ENCODE data around the gene LRP5. TPM values are rescaled to one million over a fixed set of nuclear protein-coding genes. Genes with fewer than 3 reads are reported as not detected.

Gene LRP5
- total and polyA plus RNA-seq, 8 donors = 11.8 to 152 (median 44.2) TPM

DNA sequence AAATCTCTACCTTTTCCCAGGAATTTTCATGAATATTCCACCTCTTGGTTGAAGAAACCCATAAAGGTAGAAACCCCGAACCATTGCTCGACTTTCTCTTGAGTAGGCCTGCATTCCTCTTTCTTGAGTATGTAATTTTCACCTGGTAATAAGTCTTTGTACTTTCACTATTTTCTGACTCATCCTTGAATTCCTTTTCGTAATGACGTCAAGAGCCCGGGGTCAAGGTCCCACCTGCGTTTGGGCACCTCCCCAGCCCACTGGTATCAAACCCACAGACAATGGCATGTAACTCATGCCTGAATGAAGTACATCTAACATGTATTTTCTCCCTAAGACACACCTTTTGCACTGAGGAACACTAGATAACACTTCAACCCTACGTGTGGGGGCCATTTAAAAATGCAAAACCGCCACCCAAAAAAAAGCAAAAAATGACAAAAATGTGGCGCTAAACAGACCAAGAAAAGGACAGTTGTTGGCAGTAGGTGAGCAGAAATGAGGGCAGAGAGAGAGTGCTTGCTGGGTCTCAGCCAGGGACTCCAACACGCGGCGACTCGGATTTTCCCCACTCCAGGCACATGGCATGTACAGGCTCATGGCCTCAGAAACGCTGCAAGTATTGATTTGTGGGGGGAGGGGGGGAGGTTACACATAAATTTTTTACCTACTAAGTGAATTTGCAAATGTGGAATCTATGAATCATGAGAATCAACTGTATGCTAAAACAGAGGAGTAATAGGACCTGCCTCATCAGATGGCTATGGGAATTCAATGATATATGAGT is 36.5 kb upstream of the LRP5 start:
- intact Hi-C loops (cut with DNase I; ENCODE audit: low total_unique reads) = no loop called here
- H3K4me1 ChIP-seq = peaks cover 3 to 22% (median 16%) of the 10 kb centered on the region in 4 donors
- H3K4me3 ChIP-seq = no peak overlapping the region
- H3K9me3 ChIP-seq = no peaks in the 10 kb centered on the region
- WGBS, 5 donors = 87 to 92% (median 89%) methylated on average over 14 of the region's 14 CpGs
- H3K36me3 ChIP-seq = no peaks in the 10 kb centered on the region
- TF ChIP-seq, protein P1, sequence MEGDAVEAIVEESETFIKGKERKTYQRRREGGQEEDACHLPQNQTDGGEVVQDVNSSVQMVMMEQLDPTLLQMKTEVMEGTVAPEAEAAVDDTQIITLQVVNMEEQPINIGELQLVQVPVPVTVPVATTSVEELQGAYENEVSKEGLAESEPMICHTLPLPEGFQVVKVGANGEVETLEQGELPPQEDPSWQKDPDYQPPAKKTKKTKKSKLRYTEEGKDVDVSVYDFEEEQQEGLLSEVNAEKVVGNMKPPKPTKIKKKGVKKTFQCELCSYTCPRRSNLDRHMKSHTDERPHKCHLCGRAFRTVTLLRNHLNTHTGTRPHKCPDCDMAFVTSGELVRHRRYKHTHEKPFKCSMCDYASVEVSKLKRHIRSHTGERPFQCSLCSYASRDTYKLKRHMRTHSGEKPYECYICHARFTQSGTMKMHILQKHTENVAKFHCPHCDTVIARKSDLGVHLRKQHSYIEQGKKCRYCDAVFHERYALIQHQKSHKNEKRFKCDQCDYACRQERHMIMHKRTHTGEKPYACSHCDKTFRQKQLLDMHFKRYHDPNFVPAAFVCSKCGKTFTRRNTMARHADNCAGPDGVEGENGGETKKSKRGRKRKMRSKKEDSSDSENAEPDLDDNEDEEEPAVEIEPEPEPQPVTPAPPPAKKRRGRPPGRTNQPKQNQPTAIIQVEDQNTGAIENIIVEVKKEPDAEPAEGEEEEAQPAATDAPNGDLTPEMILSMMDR (IDR thresholded peaks at IDR 0.05) = no peak
- TF ChIP-seq EP300 (IDR thresholded peaks at IDR 0.05) (no peak), POLR2A (IDR thresholded peaks at IDR 0.05) (no peak), POLR2AphosphoS5 (IDR thresholded peaks at IDR 0.05) (no peak)
- no peak overlapping the region for H3K27ac ChIP-seq
- no peak for DNase-seq
- H3K27me3 ChIP-seq = no peaks in the 10 kb centered on the region

DNA sequence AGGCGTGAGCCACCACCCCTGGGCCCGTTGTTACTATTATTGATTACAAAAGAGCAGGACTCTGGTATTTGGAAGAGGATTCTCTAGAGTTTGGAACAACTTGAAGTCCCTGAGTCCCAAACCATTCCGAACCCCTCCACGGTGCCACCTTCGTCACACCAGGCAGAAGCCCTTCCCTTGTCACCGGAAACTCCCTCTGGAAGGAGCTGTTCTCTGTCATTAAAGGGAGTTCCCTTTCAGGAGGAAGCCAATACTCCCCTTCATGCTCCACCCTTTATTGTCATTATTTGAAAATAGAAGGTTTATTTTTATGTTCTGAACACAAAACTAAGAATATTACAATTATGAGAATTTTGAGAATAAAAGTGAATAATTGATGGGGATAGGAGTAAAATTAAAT is 35.5 kb upstream of the LRP5 start:
- Histone ChIP-seq H3K27me3 (no peaks in the 10 kb centered on the region), H3K36me3 (no peaks in the 10 kb centered on the region), H3K9me3 (no peaks in the 10 kb centered on the region), H3K4me1 (peaks cover 0 to 17% (median 10%) of the 10 kb centered on the region in 4 donors), H3K4me3 (no peak overlapping the region), H3K27ac (no peak overlapping the region)
- DNase-seq = no peak
- TF ChIP-seq POLR2AphosphoS5 (IDR thresholded peaks at IDR 0.05) = no peak
- no peak for TF ChIP-seq POLR2A (IDR thresholded peaks at IDR 0.05)
- TF ChIP-seq EP300 (IDR thresholded peaks at IDR 0.05) = no peak
- TF ChIP-seq, protein P1 (IDR thresholded peaks at IDR 0.05) = no peak
- WGBS, 5 donors = 82 to 95% (median 88%) methylated on average over 6 of the region's 6 CpGs
- intact Hi-C loops (cut with DNase I; ENCODE audit: low total_unique reads) = no loop called here

- intact Hi-C loops (cut with DNase I; ENCODE audit: low total_unique reads) = no loop called here
- no peaks in the 10 kb centered on the region for H3K36me3 ChIP-seq
- no peak overlapping the region for H3K4me3 ChIP-seq
- no peaks in the 10 kb centered on the region for H3K27me3 ChIP-seq
- peaks cover 0 to 2% (median 0%) of the 10 kb centered on the region in 4 donors for H3K4me1 ChIP-seq
- WGBS, 5 donors = 82 to 90% (median 84%) methylated on average over 5 of the region's 5 CpGs
- no peak for TF ChIP-seq POLR2A (IDR thresholded peaks at IDR 0.05)
- TF ChIP-seq EP300 (IDR thresholded peaks at IDR 0.05) = no peak
- TF ChIP-seq, protein P1 (IDR thresholded peaks at IDR 0.05) = no peak
- no peak for TF ChIP-seq POLR2AphosphoS5 (IDR thresholded peaks at IDR 0.05)
- DNase-seq = no peak
- no peak overlapping the region for H3K27ac ChIP-seq
- no peaks in the 10 kb centered on the region for H3K9me3 ChIP-seq
These were observed 32.7 kb upstream of the LRP5 start for GRCh38 chr11:68279676-68280075.

DNA sequence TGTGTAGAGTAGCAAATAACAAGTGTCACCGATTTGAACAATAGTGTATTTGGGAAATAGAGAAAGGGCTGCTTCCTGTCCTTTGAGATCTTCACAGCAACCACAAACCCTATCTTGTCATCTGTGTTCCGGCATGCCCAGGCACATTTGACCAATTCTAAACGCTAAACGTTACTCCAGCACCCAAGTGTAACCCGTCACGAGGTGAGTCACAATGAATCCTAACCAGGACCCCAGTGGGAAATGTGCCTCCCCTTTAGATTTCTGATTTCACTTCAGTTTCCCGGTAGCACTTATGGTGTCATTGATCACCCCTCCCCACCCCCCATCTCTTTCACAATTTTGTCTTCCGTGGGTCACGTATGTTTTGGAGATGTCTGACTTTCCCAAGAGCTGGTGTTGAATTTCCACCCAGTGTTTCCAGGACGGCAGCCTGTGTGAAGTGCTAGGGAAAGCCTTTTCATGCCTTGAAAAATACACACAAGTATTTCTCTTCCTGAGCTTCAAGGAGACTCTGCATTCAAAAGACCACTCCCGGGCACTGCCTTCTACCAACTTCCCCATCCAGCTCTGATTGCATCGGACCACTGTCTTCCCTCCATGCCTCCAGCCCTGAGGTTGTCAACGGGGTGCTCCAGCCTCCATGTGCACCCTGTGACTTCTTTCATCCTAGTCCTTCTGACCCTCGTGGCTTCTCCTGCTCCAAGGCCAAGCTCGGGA is 30.1 kb upstream of the LRP5 start:
- DNase-seq = no peak
- H3K36me3 ChIP-seq = no peaks in the 10 kb centered on the region
- no peaks in the 10 kb centered on the region for H3K9me3 ChIP-seq
- no peak overlapping the region for H3K4me3 ChIP-seq
- no peak for TF ChIP-seq POLR2A (IDR thresholded peaks at IDR 0.05)
- TF ChIP-seq, protein P1 (IDR thresholded peaks at IDR 0.05) = no peak
- no peak for TF ChIP-seq POLR2AphosphoS5 (IDR thresholded peaks at IDR 0.05)
- no peak for TF ChIP-seq EP300 (IDR thresholded peaks at IDR 0.05)
- no peaks in the 10 kb centered on the region for H3K27me3 ChIP-seq
- 62 to 73% (median 69%) methylated on average over 15 of the region's 15 CpGs for WGBS, 5 donors
- peaks cover 0 to 5% (median 0%) of the 10 kb centered on the region in 4 donors for H3K4me1 ChIP-seq
- intact Hi-C loops (cut with DNase I; ENCODE audit: low total_unique reads) = no loop called here
- H3K27ac ChIP-seq = no peak overlapping the region
